NT2/D1 (cell line): Measurements from ENCODE around the gene DICER1.

ENCODE experiments used
- SUZ12 ChIP-seq: IDR thresholded peaks from 2 replicates; pipeline ENCODE4 v1.6.1; 2011; ENCODE audit not compliant: insufficient read length, insufficient read depth; ENCODE audit errors: extremely low read depth
- YY1 ChIP-seq: IDR thresholded peaks from 2 replicates; pipeline ENCODE4 v1.6.1; 2011; ENCODE audit not compliant: insufficient read length, insufficient read depth
- ZNF274 ChIP-seq: IDR thresholded peaks from 2 replicates; pipeline ENCODE4 v1.6.1; 2011; ENCODE audit warnings: mild to moderate bottlenecking, low read depth, low read length

GRCh38 chr14:95041477-95042020 lies 115.8 kb downstream of the DICER1 start:
- no peak for TF ChIP-seq YY1
- TF ChIP-seq SUZ12 = no peak
- TF ChIP-seq ZNF274 = no peak
